ENCODE data around the gene ELAC1.
A peak's percentile ranks its signal among the peaks of the same experiment; 100 is the strongest.
"Not testable (repeated sequence)": the region's sequence is repeated elsewhere in the genome, so short reads cannot be mapped to it uniquely, and the experiment has no call there.

Gene ELAC1

GRCh38 chr18:50945918-50946317 lies 21.9 kb upstream of the ELAC1 start:
- not testable (repeated sequence) for H3K27me3 ChIP-seq (ENCODE audit: control insufficient read depth, insufficient read depth, low read length); H3K4me3 ChIP-seq (ENCODE audit: low read length); H3K36me3 ChIP-seq (ENCODE audit: control insufficient read depth, insufficient read depth, low read length); H3K9ac ChIP-seq (ENCODE audit: low read length); H3K27ac ChIP-seq (ENCODE audit: low read depth, low read length); H3K4me1 ChIP-seq (ENCODE audit: control insufficient read depth, insufficient read depth, low read length)

GRCh38 chr18:50947899-50948298 lies 19.9 kb upstream of the ELAC1 start:
- Histone ChIP-seq H3K27me3 (ENCODE audit: control insufficient read depth, insufficient read depth, low read length) (no peaks in the 10 kb centered on the region), H3K4me3 (ENCODE audit: low read length) (no peak overlapping the region), H3K27ac (ENCODE audit: low read depth, low read length) (no peak overlapping the region), H3K36me3 (ENCODE audit: control insufficient read depth, insufficient read depth, low read length) (peaks cover 3% of the 10 kb centered on the region), H3K4me1 (ENCODE audit: control insufficient read depth, insufficient read depth, low read length) (no peaks in the 10 kb centered on the region), H3K9ac (ENCODE audit: low read length) (no peak overlapping the region)

GRCh38 chr18:50949185-50949584 lies 18.7 kb upstream of the ELAC1 start:
- Histone ChIP-seq H3K9ac (ENCODE audit: low read length) (no peak overlapping the region), H3K36me3 (ENCODE audit: control insufficient read depth, insufficient read depth, low read length) (peaks cover 3% of the 10 kb centered on the region), H3K4me1 (ENCODE audit: control insufficient read depth, insufficient read depth, low read length) (no peaks in the 10 kb centered on the region), H3K4me3 (ENCODE audit: low read length) (no peak overlapping the region), H3K27ac (ENCODE audit: low read depth, low read length) (no peak overlapping the region), H3K27me3 (ENCODE audit: control insufficient read depth, insufficient read depth, low read length) (no peaks in the 10 kb centered on the region)

- Histone ChIP-seq H3K4me1 (ENCODE audit: control insufficient read depth, insufficient read depth, low read length) (no peaks in the 10 kb centered on the region), H3K27ac (ENCODE audit: low read depth, low read length) (no peak overlapping the region), H3K4me3 (ENCODE audit: low read length) (no peak overlapping the region), H3K27me3 (ENCODE audit: control insufficient read depth, insufficient read depth, low read length) (no peaks in the 10 kb centered on the region), H3K36me3 (ENCODE audit: control insufficient read depth, insufficient read depth, low read length) (no peaks in the 10 kb centered on the region), H3K9ac (ENCODE audit: low read length) (no peak overlapping the region)
These were observed 17.2 kb upstream of the ELAC1 start for GRCh38 chr18:50950626-50951025.

GRCh38 chr18:50953822-50954221 lies 14.0 kb upstream of the ELAC1 start:
- no peak overlapping the region for H3K4me3 ChIP-seq (ENCODE audit: low read length)
- H3K4me1 ChIP-seq (ENCODE audit: control insufficient read depth, insufficient read depth, low read length): no peaks in the 10 kb centered on the region
- no peaks in the 10 kb centered on the region for H3K36me3 ChIP-seq (ENCODE audit: control insufficient read depth, insufficient read depth, low read length)
- no peak overlapping the region for H3K9ac ChIP-seq (ENCODE audit: low read length)
- no peak overlapping the region for H3K27ac ChIP-seq (ENCODE audit: low read depth, low read length)
- no peaks in the 10 kb centered on the region for H3K27me3 ChIP-seq (ENCODE audit: control insufficient read depth, insufficient read depth, low read length)

GRCh38 chr18:50955253-50955652 lies 12.6 kb upstream of the ELAC1 start:
- Histone ChIP-seq H3K36me3 (ENCODE audit: control insufficient read depth, insufficient read depth, low read length) (no peaks in the 10 kb centered on the region), H3K27ac (ENCODE audit: low read depth, low read length) (no peak overlapping the region), H3K27me3 (ENCODE audit: control insufficient read depth, insufficient read depth, low read length) (no peaks in the 10 kb centered on the region), H3K9ac (ENCODE audit: low read length) (no peak overlapping the region), H3K4me1 (ENCODE audit: control insufficient read depth, insufficient read depth, low read length) (no peaks in the 10 kb centered on the region), H3K4me3 (ENCODE audit: low read length) (no peak overlapping the region)

GRCh38 chr18:50956116-50956515 lies 11.7 kb upstream of the ELAC1 start:
- Histone ChIP-seq H3K4me3 (ENCODE audit: low read length) (no peak overlapping the region), H3K27me3 (ENCODE audit: control insufficient read depth, insufficient read depth, low read length) (no peaks in the 10 kb centered on the region), H3K4me1 (ENCODE audit: control insufficient read depth, insufficient read depth, low read length) (no peaks in the 10 kb centered on the region), H3K36me3 (ENCODE audit: control insufficient read depth, insufficient read depth, low read length) (no peaks in the 10 kb centered on the region), H3K9ac (ENCODE audit: low read length) (no peak overlapping the region), H3K27ac (ENCODE audit: low read depth, low read length) (no peak overlapping the region)

- no peak overlapping the region for H3K27ac ChIP-seq (ENCODE audit: low read depth, low read length)
- no peak overlapping the region for H3K9ac ChIP-seq (ENCODE audit: low read length)
- H3K36me3 ChIP-seq (ENCODE audit: control insufficient read depth, insufficient read depth, low read length): no peaks in the 10 kb centered on the region
- H3K4me3 ChIP-seq (ENCODE audit: low read length): no peak overlapping the region
- no peaks in the 10 kb centered on the region for H3K4me1 ChIP-seq (ENCODE audit: control insufficient read depth, insufficient read depth, low read length)
- H3K27me3 ChIP-seq (ENCODE audit: control insufficient read depth, insufficient read depth, low read length): no peaks in the 10 kb centered on the region
These were observed 5.9 kb upstream of the ELAC1 start for GRCh38 chr18:50961974-50962373.

- H3K9ac ChIP-seq (ENCODE audit: low read length): no peak overlapping the region
- H3K4me3 ChIP-seq (ENCODE audit: low read length): peak overlapping the region; percentile 64
- H3K27me3 ChIP-seq (ENCODE audit: control insufficient read depth, insufficient read depth, low read length): no peaks in the 10 kb centered on the region
- peak overlapping the region; percentile 95 for H3K27ac ChIP-seq (ENCODE audit: low read depth, low read length)
- no peaks in the 10 kb centered on the region for H3K36me3 ChIP-seq (ENCODE audit: control insufficient read depth, insufficient read depth, low read length)
- peaks cover 10% of the 10 kb centered on the region for H3K4me1 ChIP-seq (ENCODE audit: control insufficient read depth, insufficient read depth, low read length)
These were observed 1.6 kb downstream of the ELAC1 start for GRCh38 chr18:50969448-50969847.

GRCh38 chr18:50970006-50970405 lies 2.2 kb downstream of the ELAC1 start:
- H3K36me3 ChIP-seq (ENCODE audit: control insufficient read depth, insufficient read depth, low read length): no peaks in the 10 kb centered on the region
- H3K4me3 ChIP-seq (ENCODE audit: low read length): no peak overlapping the region
- H3K27ac ChIP-seq (ENCODE audit: low read depth, low read length): no peak overlapping the region

GRCh38 chr18:50972404-50972803 lies 4.6 kb downstream of the ELAC1 start:
- not testable (repeated sequence) for H3K4me1 ChIP-seq (ENCODE audit: control insufficient read depth, insufficient read depth, low read length); H3K4me3 ChIP-seq (ENCODE audit: low read length); H3K27ac ChIP-seq (ENCODE audit: low read depth, low read length); H3K9ac ChIP-seq (ENCODE audit: low read length); H3K27me3 ChIP-seq (ENCODE audit: control insufficient read depth, insufficient read depth, low read length)
- H3K36me3 ChIP-seq (ENCODE audit: control insufficient read depth, insufficient read depth, low read length): peaks cover 10% of the 10 kb centered on the region

More at GRCh38 chr18:50970006-50970405, 2.2 kb downstream of the ELAC1 start:
- Histone ChIP-seq H3K4me1 (ENCODE audit: control insufficient read depth, insufficient read depth, low read length) (peaks cover 10% of the 10 kb centered on the region), H3K9ac (ENCODE audit: low read length) (no peak overlapping the region), H3K27me3 (ENCODE audit: control insufficient read depth, insufficient read depth, low read length) (no peaks in the 10 kb centered on the region)

GRCh38 chr18:50973367-50974126 lies 5.7 kb downstream of the ELAC1 start:
- no peak overlapping the region for H3K27ac ChIP-seq (ENCODE audit: low read depth, low read length)
- H3K27me3 ChIP-seq (ENCODE audit: control insufficient read depth, insufficient read depth, low read length): no peaks in the 10 kb centered on the region
- no peak overlapping the region for H3K4me3 ChIP-seq (ENCODE audit: low read length)
- H3K9ac ChIP-seq (ENCODE audit: low read length): no peak overlapping the region
- H3K36me3 ChIP-seq (ENCODE audit: control insufficient read depth, insufficient read depth, low read length): peaks cover 10% of the 10 kb centered on the region
- peaks cover 10% of the 10 kb centered on the region for H3K4me1 ChIP-seq (ENCODE audit: control insufficient read depth, insufficient read depth, low read length)

GRCh38 chr18:50977037-50977760 lies 9.4 kb downstream of the ELAC1 start:
- Histone ChIP-seq H3K4me3 (ENCODE audit: low read length) (no peak overlapping the region), H3K9ac (ENCODE audit: low read length) (no peak overlapping the region), H3K36me3 (ENCODE audit: control insufficient read depth, insufficient read depth, low read length) (peaks cover 16% of the 10 kb centered on the region), H3K27ac (ENCODE audit: low read depth, low read length) (no peak overlapping the region), H3K4me1 (ENCODE audit: control insufficient read depth, insufficient read depth, low read length) (no peaks in the 10 kb centered on the region), H3K27me3 (ENCODE audit: control insufficient read depth, insufficient read depth, low read length) (no peaks in the 10 kb centered on the region)

Measured in rectal smooth muscle tissue (tissue), 1 donor.